Measurements from ENCODE around the gene NKX2-3.

Gene NKX2-3

GRCh38 chr10:99540306-99540656, 7.5 kb downstream of the NKX2-3 start:
- no peak for DNase-seq

GRCh38 chr10:99540657-99541531, 8.2 kb downstream of the NKX2-3 start:
- no peak for DNase-seq

- no peak for DNase-seq
These were observed 11.6 kb downstream of the NKX2-3 start for GRCh38 chr10:99544322-99544721.

GRCh38 chr10:99548041-99548530, 15.3 kb downstream of the NKX2-3 start:
- DNase-seq, result no peak

GRCh38 chr10:99551158-99551557, 18.4 kb downstream of the NKX2-3 start:
- DNase-seq, result no peak

GRCh38 chr10:99551616-99552015, 18.9 kb downstream of the NKX2-3 start:
- DNase-seq, result no peak

GRCh38 chr10:99555371-99555770, 22.6 kb downstream of the NKX2-3 start:
- no peak for DNase-seq

GRCh38 chr10:99555825-99556523, 23.2 kb downstream of the NKX2-3 start:
- DNase-seq, result no peak

GRCh38 chr10:99557044-99557443, 24.3 kb downstream of the NKX2-3 start:
- no peak for DNase-seq

GRCh38 chr10:99558708-99559107, 26.0 kb downstream of the NKX2-3 start:
- DNase-seq, result no peak

GRCh38 chr10:99560277-99561126, 27.8 kb downstream of the NKX2-3 start:
- peak; percentile 40 for DNase-seq

GRCh38 chr10:99562631-99563030, 29.9 kb downstream of the NKX2-3 start:
- DNase-seq, result no peak

- DNase-seq, result no peak
These were observed 31.6 kb downstream of the NKX2-3 start for GRCh38 chr10:99564361-99564760.

GRCh38 chr10:99565166-99565565, 32.4 kb downstream of the NKX2-3 start:
- DNase-seq, result no peak

- DNase-seq, result no peak
These were observed 36.7 kb downstream of the NKX2-3 start for GRCh38 chr10:99569253-99569939.

GRCh38 chr10:99569961-99570360, 37.2 kb downstream of the NKX2-3 start:
- no peak for DNase-seq

- no peak for DNase-seq
These were observed 39.1 kb downstream of the NKX2-3 start for GRCh38 chr10:99571816-99572215.

- no peak for DNase-seq
These were observed 41.0 kb downstream of the NKX2-3 start for GRCh38 chr10:99573790-99574189.

- DNase-seq, result no peak
These were observed 47.2 kb downstream of the NKX2-3 start for GRCh38 chr10:99579971-99580370.

- DNase-seq, result no peak
These were observed 49.6 kb downstream of the NKX2-3 start for GRCh38 chr10:99582255-99582770.

- DNase-seq, result no peak
These were observed 50.9 kb downstream of the NKX2-3 start for GRCh38 chr10:99583687-99584086.

Measured in activated gamma-delta T cell treated with Interleukin-2 at 50 U/mL for 16 hours (primary cell).